ENCODE data around the gene MTUS2.

Gene MTUS2

GRCh38 chr13:29513002-29513980, 693.2 kb downstream of the MTUS2 start:
- no peak for TF ChIP-seq CTCF (IDR thresholded peaks at IDR 0.05; ENCODE audit: extremely low read depth, missing control alignments)
- no peak for DNase-seq (ENCODE audit: low spot score)

GRCh38 chr13:29513981-29514719, 694.0 kb downstream of the MTUS2 start:
- no peak for DNase-seq (ENCODE audit: low spot score)
- TF ChIP-seq CTCF (IDR thresholded peaks at IDR 0.05; ENCODE audit: extremely low read depth, missing control alignments), result no peak

GRCh38 chr13:29514720-29515310, 694.7 kb downstream of the MTUS2 start:
- no peak for TF ChIP-seq CTCF (IDR thresholded peaks at IDR 0.05; ENCODE audit: extremely low read depth, missing control alignments)

GRCh38 chr13:29515372-29515771, 695.2 kb downstream of the MTUS2 start:
- no peak for TF ChIP-seq CTCF (IDR thresholded peaks at IDR 0.05; ENCODE audit: extremely low read depth, missing control alignments)
- DNase-seq (ENCODE audit: low spot score), result no peak

More at GRCh38 chr13:29514720-29515310, 694.7 kb downstream of the MTUS2 start:
- no peak for DNase-seq (ENCODE audit: low spot score)

- DNase-seq (ENCODE audit: low spot score), result no peak
- no peak for TF ChIP-seq CTCF (IDR thresholded peaks at IDR 0.05; ENCODE audit: extremely low read depth, missing control alignments)
These were observed 695.9 kb downstream of the MTUS2 start for GRCh38 chr13:29516012-29516411.

GRCh38 chr13:29516880-29517279, 696.7 kb downstream of the MTUS2 start:
- DNase-seq (ENCODE audit: low spot score), result no peak
- TF ChIP-seq CTCF (IDR thresholded peaks at IDR 0.05; ENCODE audit: extremely low read depth, missing control alignments), result no peak
